GM12892 (cell line): Measurements from ENCODE around the gene PDIA5.

Experiments used
- POLR2A ChIP-seq: IDR thresholded peaks from 2 replicates; pipeline ENCODE4 v1.6.1; 2011; ENCODE audit warnings: low read depth, low read length, control low read depth
- POLR2AphosphoS5 ChIP-seq: IDR thresholded peaks from 2 replicates; pipeline ENCODE4 v1.6.1; 2011; ENCODE audit warnings: low read depth, low read length, control low read depth

GRCh38 chr3:123066896-123067688 lies at the start of gene PDIA5:
- TF ChIP-seq POLR2AphosphoS5 (0 out of 2 replicates have a peak, but pooled peaks have one; percentile 17), POLR2A (peak; percentile 56; the same call in 1 of the 2 replicates)
